SK-N-SH (cell line): ENCODE results near the gene RPGRIP1L. TPM values are rescaled to one million over a fixed set of nuclear protein-coding genes. Genes with fewer than 3 reads are reported as not detected.

Experiments
- CTCF ChIA-PET: fragments of 300-600, 350-600 bp; formaldehyde crosslinking; extraction: SDS; loops from one replicate; lab custom pipeline; 2021; lab: Yijun Ruan, JAX
- POLR2A ChIA-PET: fragments of 350-600 bp; sonication (Branson Sonifier 250); formaldehyde crosslinking; extraction: SDS; loops from one replicate; lab custom pipeline; 2020; ENCODE audit warnings: antibody characterized with exemption, inconsistent platforms; lab: Yijun Ruan, JAX
- DNase-seq: peaks from one replicate; pipeline ENCODE4 v3.0.0; 2012
- H2AFZ ChIP-seq: fragments of 200-600 bp; sonication (generic); 2 replicates; pipeline ENCODE4 v1.8.1; 2016; ENCODE audit warnings: antibody characterized with exemption, mild to moderate bottlenecking, low read depth
- H3F3A ChIP-seq: fragments of 200-600 bp; sonication (generic); replicated peaks from 2 replicates; pipeline ENCODE3; 2016; ENCODE audit warnings: antibody characterized with exemption, mild to moderate bottlenecking; ENCODE audit not compliant: insufficient read depth
- H3K27ac ChIP-seq, 2 experiments: fragments of 200-500 bp in 1 of 2; fragments of 200-600 bp in 1 of 2; sonication (Bioruptor generic) in 1 of 2; sonication (generic), shearing (Covaris generic) in 1 of 2; 2 replicates each; pipeline versions ENCODE4 v1.5.1 to v1.6.1; 2014 to 2016; ENCODE audit warnings: low read depth in 2 of 2, inconsistent platforms in 1 of 2, low read length in 1 of 2, mild to moderate bottlenecking in 1 of 2, mixed read lengths in 1 of 2
- H3K27me3 ChIP-seq: fragments of 200-600 bp; sonication (generic), shearing (Covaris generic); 2 replicates; pipeline ENCODE4 v1.6.1; 2016; ENCODE audit warnings: mixed run types; ENCODE audit not compliant: insufficient read depth
- H3K36me3 ChIP-seq, 2 experiments: fragments of 200-500 bp in 1 of 2; fragments of 200-600 bp in 1 of 2; sonication (Bioruptor generic) in 1 of 2; sonication (generic) in 1 of 2; replicated peaks in 1 of 2; 2 replicates each; pipeline versions ENCODE3 to v1.5.1; 2014 to 2016; ENCODE audit warnings: low read length in 1 of 2, mild to moderate bottlenecking in 1 of 2; ENCODE audit not compliant: insufficient read depth in 2 of 2, control insufficient read depth in 1 of 2
- H3K4me1 ChIP-seq, 2 experiments: fragments of 200-500 bp in 1 of 2; fragments of 200-600 bp in 1 of 2; sonication (Bioruptor generic) in 1 of 2; sonication (generic), shearing (Covaris generic) in 1 of 2; 2 replicates each; pipeline versions ENCODE4 v1.5.1 to v1.6.1; 2014 to 2016; ENCODE audit warnings: low read depth in 1 of 2, low read length in 1 of 2, mixed run types in 1 of 2; ENCODE audit not compliant: insufficient read depth in 2 of 2, control insufficient read depth in 1 of 2
- H3K4me2 ChIP-seq: fragments of 200-600 bp; sonication (generic), shearing (Covaris generic); 2 replicates; pipeline ENCODE4 v1.6.1; 2017; ENCODE audit warnings: mixed run types
- H3K4me3 ChIP-seq, 2 experiments: fragments of 200-500 bp in 1 of 2; fragments of 200-600 bp in 1 of 2; sonication (Bioruptor generic) in 1 of 2; sonication (generic), shearing (Covaris generic) in 1 of 2; 2 replicates each; pipeline versions ENCODE4 v1.5.1 to v1.8.1; 2014 to 2016; ENCODE audit warnings: low read depth in 2 of 2, inconsistent platforms in 1 of 2, low read length in 1 of 2, mild to moderate bottlenecking in 1 of 2, mixed read lengths in 1 of 2, moderate library complexity in 1 of 2
- H3K79me2 ChIP-seq: fragments of 200-600 bp; sonication (generic); 2 replicates; pipeline ENCODE4 v1.8.1; 2017; ENCODE audit warnings: mild to moderate bottlenecking; ENCODE audit not compliant: insufficient read depth
- H3K9ac ChIP-seq: fragments of 200-600 bp; sonication (generic); 2 replicates; pipeline ENCODE4 v1.6.1; 2017; ENCODE audit warnings: mixed run types
- H3K9me2 ChIP-seq: fragments of 200-600 bp; sonication (generic); 2 replicates; pipeline ENCODE4 v1.6.1; 2017; ENCODE audit warnings: mixed run types
- H3K9me3 ChIP-seq: fragments of 200-600 bp; sonication (generic); 2 replicates; pipeline ENCODE4 v1.6.1; 2017; ENCODE audit warnings: mixed run types, mild to moderate bottlenecking, moderate library complexity
- H4K20me1 ChIP-seq: fragments of 200-600 bp; sonication (generic); 2 replicates; pipeline ENCODE4 v1.6.1; 2017; ENCODE audit warnings: mild to moderate bottlenecking, mixed run types; ENCODE audit not compliant: insufficient read depth
- EP300 ChIP-seq, 2 experiments: IDR thresholded peaks; 2 replicates each; pipeline versions ENCODE4 v1.4.0 to v1.6.1; 2012; ENCODE audit warnings: borderline replicate concordance in 1 of 2, low read depth in 1 of 2, low read length in 1 of 2
- EZH2phosphoT487 ChIP-seq: fragments of 200-600 bp; sonication (generic); IDR thresholded peaks from 2 replicates; pipeline ENCODE4 v1.6.1; 2017; ENCODE audit warnings: low read depth, mixed run types, mild to moderate bottlenecking, antibody characterized with exemption, moderate library complexity, borderline replicate concordance
- FOSL2 ChIP-seq: IDR thresholded peaks from 2 replicates; pipeline ENCODE4 v1.4.0; 2012; ENCODE audit warnings: low read depth, mild to moderate bottlenecking, moderate library complexity, borderline replicate concordance
- FOXJ3 ChIP-seq: sonication (generic); formaldehyde crosslinking; IDR thresholded peaks from 2 replicates; pipeline ENCODE4 v1.5.1; 2020; ENCODE audit warnings: mild to moderate bottlenecking, missing genetic modification reagents
- GABPA ChIP-seq: IDR thresholded peaks from 2 replicates; pipeline ENCODE4 v1.4.0; 2012; ENCODE audit warnings: low read depth, mild to moderate bottlenecking
- NRF1 ChIP-seq: IDR thresholded peaks from 2 replicates; pipeline ENCODE4 v1.6.1; 2012; ENCODE audit warnings: low read depth, mild to moderate bottlenecking, low read length
- RAD21 ChIP-seq: IDR thresholded peaks from 2 replicates; pipeline ENCODE4 v1.6.1; 2012; ENCODE audit warnings: mild to moderate bottlenecking, low read length
- RCOR1 ChIP-seq: fragments of 150-350 bp; IDR thresholded peaks from 2 replicates; pipeline ENCODE4 v1.6.1; 2017; ENCODE audit warnings: antibody characterized with exemption, low read length
- RFX5 ChIP-seq: IDR thresholded peaks from 2 replicates; pipeline ENCODE4 v1.6.1; 2012; ENCODE audit warnings: mild to moderate bottlenecking, improper control_type of control experiment, low read length
- SIN3A ChIP-seq: IDR thresholded peaks from 2 replicates; pipeline ENCODE4 v1.6.1; 2012; ENCODE audit warnings: low read depth, mild to moderate bottlenecking, low read length, moderate library complexity, borderline replicate concordance
- SMC3 ChIP-seq: IDR thresholded peaks from 2 replicates; pipeline ENCODE4 v1.6.1; 2012; ENCODE audit warnings: low read depth, low read length, improper control_type of control experiment
- TAF1 ChIP-seq: IDR thresholded peaks from 2 replicates; pipeline ENCODE4 v1.6.1; 2012; ENCODE audit warnings: low read depth, mild to moderate bottlenecking, low read length, moderate library complexity, borderline replicate concordance
- TCF12 ChIP-seq: IDR thresholded peaks from 2 replicates; pipeline ENCODE4 v1.4.0; 2012
- TEAD4 ChIP-seq: IDR thresholded peaks from 2 replicates; pipeline ENCODE4 v1.4.0; 2012; ENCODE audit warnings: mild to moderate bottlenecking, borderline replicate concordance; ENCODE audit not compliant: insufficient read depth
- WGBS: methylation state at CpG from one replicate; pipeline ENCODE4 v1.1.6; 2017; ENCODE audit warnings: low lambda C conversion rate; 5-methylcytosine and 5-hydroxymethylcytosine counted together
- polyA plus RNA-seq, 3 experiments: library from polyadenylated mRNA; depleted of rRNA; stranded (reverse); fragments of >200 nt; gene quantifications; 2 replicates each; pipeline ENCODE4 v1.2.3, GENCODE V29; 2012
- TF ChIP-seq, protein P1 (sequence below): IDR thresholded peaks from 2 replicates; pipeline ENCODE4 v1.4.0; 2012; ENCODE audit warnings: low read depth, borderline replicate concordance
- TF ChIP-seq, protein P2 (sequence below): fragments of 150-350 bp; IDR thresholded peaks from 2 replicates; pipeline ENCODE4 v1.6.1; 2016; ENCODE audit warnings: mild to moderate bottlenecking, low read depth, low read length
- TF ChIP-seq, protein P3 (sequence below): fragments of 200-600 bp; sonication (generic); IDR thresholded peaks from 2 replicates; pipeline ENCODE4 v1.6.1; 2017; ENCODE audit warnings: antibody characterized with exemption, mild to moderate bottlenecking, moderate library complexity

RPGRIP1L gene
- polyA plus RNA-seq, 1 of the 3 experiments (the other 2 are of a cell fraction) = 5.7 TPM

GRCh38 chr16:53556521-53556920 is 147.1 kb downstream of the RPGRIP1L start:
- Histone ChIP-seq H3F3A (no peaks in the 10 kb centered on the region), H3K4me3 (no peak overlapping the region), H2AFZ (no peak overlapping the region), H3K79me2 (no peaks in the 10 kb centered on the region), H3K4me1 (no peaks in the 10 kb centered on the region), H3K36me3 (no peaks in the 10 kb centered on the region), H3K9ac (no peak overlapping the region), H3K27me3 (no peaks in the 10 kb centered on the region; the same call in 1 of the 2 replicates), H4K20me1 (no peaks in the 10 kb centered on the region), H3K4me2 (no peak overlapping the region), H3K27ac (no peak overlapping the region), H3K9me2 (no peaks in the 10 kb centered on the region), H3K9me3 (no peaks in the 10 kb centered on the region)
- 74% methylated on average over 8 of the region's 8 CpGs for WGBS
- ChIA-PET POLR2A (no interaction called here), CTCF (interaction anchor here (0.6 kb wide), 1 partner anchor 987 kb away, joined by 3 read pairs; no protein-coding TSS in a partner anchor)
- DNase-seq = no peak
- no peak for TF ChIP-seq RAD21
- no peak for TF ChIP-seq SMC3
- TF ChIP-seq TAF1 = no peak
- no peak for TF ChIP-seq GABPA
- no peak for TF ChIP-seq RCOR1
- no peak for TF ChIP-seq TEAD4
- TF ChIP-seq, protein P1, sequence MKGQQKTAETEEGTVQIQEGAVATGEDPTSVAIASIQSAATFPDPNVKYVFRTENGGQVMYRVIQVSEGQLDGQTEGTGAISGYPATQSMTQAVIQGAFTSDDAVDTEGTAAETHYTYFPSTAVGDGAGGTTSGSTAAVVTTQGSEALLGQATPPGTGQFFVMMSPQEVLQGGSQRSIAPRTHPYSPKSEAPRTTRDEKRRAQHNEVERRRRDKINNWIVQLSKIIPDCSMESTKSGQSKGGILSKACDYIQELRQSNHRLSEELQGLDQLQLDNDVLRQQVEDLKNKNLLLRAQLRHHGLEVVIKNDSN = no peak
- TF ChIP-seq FOSL2 = no peak
- no peak for TF ChIP-seq NRF1
- TF ChIP-seq RFX5 = no peak
- no peak for TF ChIP-seq FOXJ3 (CRISPR knock-in tag)
- TF ChIP-seq, protein P2, sequence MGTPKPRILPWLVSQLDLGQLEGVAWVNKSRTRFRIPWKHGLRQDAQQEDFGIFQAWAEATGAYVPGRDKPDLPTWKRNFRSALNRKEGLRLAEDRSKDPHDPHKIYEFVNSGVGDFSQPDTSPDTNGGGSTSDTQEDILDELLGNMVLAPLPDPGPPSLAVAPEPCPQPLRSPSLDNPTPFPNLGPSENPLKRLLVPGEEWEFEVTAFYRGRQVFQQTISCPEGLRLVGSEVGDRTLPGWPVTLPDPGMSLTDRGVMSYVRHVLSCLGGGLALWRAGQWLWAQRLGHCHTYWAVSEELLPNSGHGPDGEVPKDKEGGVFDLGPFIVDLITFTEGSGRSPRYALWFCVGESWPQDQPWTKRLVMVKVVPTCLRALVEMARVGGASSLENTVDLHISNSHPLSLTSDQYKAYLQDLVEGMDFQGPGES = no peak
- no peak for TF ChIP-seq EP300 (IDR thresholded peaks at IDR 0.05; ENCODE audit: borderline replicate concordance in 1 of 2, low read depth in 1 of 2, low read length in 1 of 2)
- no peak for TF ChIP-seq SIN3A
- TF ChIP-seq, protein P3, sequence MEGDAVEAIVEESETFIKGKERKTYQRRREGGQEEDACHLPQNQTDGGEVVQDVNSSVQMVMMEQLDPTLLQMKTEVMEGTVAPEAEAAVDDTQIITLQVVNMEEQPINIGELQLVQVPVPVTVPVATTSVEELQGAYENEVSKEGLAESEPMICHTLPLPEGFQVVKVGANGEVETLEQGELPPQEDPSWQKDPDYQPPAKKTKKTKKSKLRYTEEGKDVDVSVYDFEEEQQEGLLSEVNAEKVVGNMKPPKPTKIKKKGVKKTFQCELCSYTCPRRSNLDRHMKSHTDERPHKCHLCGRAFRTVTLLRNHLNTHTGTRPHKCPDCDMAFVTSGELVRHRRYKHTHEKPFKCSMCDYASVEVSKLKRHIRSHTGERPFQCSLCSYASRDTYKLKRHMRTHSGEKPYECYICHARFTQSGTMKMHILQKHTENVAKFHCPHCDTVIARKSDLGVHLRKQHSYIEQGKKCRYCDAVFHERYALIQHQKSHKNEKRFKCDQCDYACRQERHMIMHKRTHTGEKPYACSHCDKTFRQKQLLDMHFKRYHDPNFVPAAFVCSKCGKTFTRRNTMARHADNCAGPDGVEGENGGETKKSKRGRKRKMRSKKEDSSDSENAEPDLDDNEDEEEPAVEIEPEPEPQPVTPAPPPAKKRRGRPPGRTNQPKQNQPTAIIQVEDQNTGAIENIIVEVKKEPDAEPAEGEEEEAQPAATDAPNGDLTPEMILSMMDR = no peak
- no peak for TF ChIP-seq EZH2phosphoT487
- no peak for TF ChIP-seq TCF12
